Erythroblast (primary cell): ENCODE data around the gene TBC1D16.

Experiments used
- GATA1 ChIP-seq: IDR thresholded peaks from 2 replicates; pipeline ENCODE4 v1.6.1; 2011; ENCODE audit warnings: low read depth, mild to moderate bottlenecking, control low read depth, low read length, moderate library complexity
- POLR2A ChIP-seq: IDR thresholded peaks from 2 replicates; pipeline ENCODE4 v1.6.1; 2011; ENCODE audit warnings: mild to moderate bottlenecking, low read length

GRCh38 chr17:80006811-80007752 is 28.6 kb downstream of the TBC1D16 start:
- TF ChIP-seq POLR2A (no peak), GATA1 (no peak)
